ENCODE results near the gene DOCK2.

Gene DOCK2

GRCh38 chr5:170126626-170127025, 489.6 kb downstream of the DOCK2 start:
- no peak for DNase-seq (ENCODE audit: low spot score)

DNA sequence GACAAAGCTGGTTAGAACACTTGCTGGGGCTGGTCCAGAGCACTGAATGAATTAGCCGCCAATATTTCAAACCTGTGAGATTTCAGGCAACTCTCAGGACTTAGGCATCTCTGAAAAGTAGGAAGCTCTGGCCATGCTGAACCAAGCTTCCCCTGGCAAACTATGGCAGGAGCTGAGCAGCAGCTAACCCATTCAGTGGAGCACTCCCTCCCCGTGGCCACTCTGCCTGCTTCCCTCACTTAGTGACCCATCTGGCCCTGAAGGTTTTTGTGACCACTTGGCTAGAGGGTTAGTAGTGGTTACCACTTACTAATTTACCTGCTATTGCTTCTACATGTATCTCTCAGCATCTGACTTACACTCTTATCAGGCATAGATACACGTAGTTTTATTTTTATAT, 494.2 kb downstream of the DOCK2 start:
- no peak for DNase-seq (ENCODE audit: low spot score)

- DNase-seq (ENCODE audit: low spot score), result no peak
These were observed 495.3 kb downstream of the DOCK2 start for GRCh38 chr5:170132269-170132975.
